Activated T-cell treated with anti-CD3 and anti-CD28 coated beads, Interleukin-2, amount 50 U/mL, for 24 hours (primary cell): ENCODE data around the gene ABI3BP.

Experiments used
- DNase-seq: peaks from one replicate; pipeline ENCODE4 v3.0.0-alpha.2; 2020
- H3K27ac Mint-ChIP-seq: 2 replicates; pipeline ENCODE4 v1.8.0; 2020; ENCODE audit warnings: mild to moderate bottlenecking, mixed read lengths
- H3K27me3 Mint-ChIP-seq: 2 replicates; pipeline ENCODE4 v1.8.0; 2020; ENCODE audit warnings: mixed read lengths
- H3K36me3 Mint-ChIP-seq: 2 replicates; pipeline ENCODE4 v1.8.0; 2020; ENCODE audit warnings: low read depth, mixed read lengths
- H3K4me1 Mint-ChIP-seq: 2 replicates; pipeline ENCODE4 v1.8.0; 2020; ENCODE audit warnings: low read depth, mixed read lengths
- H3K4me3 Mint-ChIP-seq: 2 replicates; pipeline ENCODE4 v1.8.0; 2020; ENCODE audit warnings: mild to moderate bottlenecking, moderate library complexity, mixed read lengths
- H3K9me3 Mint-ChIP-seq: 2 replicates; pipeline ENCODE4 v1.8.0; 2020; ENCODE audit warnings: mixed read lengths

Gene ABI3BP

GRCh38 chr3:100868096-100868495 is 125.1 kb downstream of the ABI3BP start:
- Mint-ChIP-seq H3K27ac (no peak overlapping the region), H3K36me3 (no peaks in the 10 kb centered on the region), H3K4me1 (no peaks in the 10 kb centered on the region), H3K4me3 (no peak overlapping the region), H3K9me3 (no peaks in the 10 kb centered on the region), H3K27me3 (peaks cover 30% of the 10 kb centered on the region)
- no peak for DNase-seq

GRCh38 chr3:100865442-100865841 is 127.8 kb downstream of the ABI3BP start:
- Mint-ChIP-seq H3K36me3 (no peaks in the 10 kb centered on the region), H3K27ac (no peak overlapping the region), H3K9me3 (no peaks in the 10 kb centered on the region), H3K4me3 (no peak overlapping the region), H3K27me3 (peaks cover 29% of the 10 kb centered on the region), H3K4me1 (no peaks in the 10 kb centered on the region)
- DNase-seq: no peak

GRCh38 chr3:100864471-100865250 is 128.6 kb downstream of the ABI3BP start:
- H3K4me1 Mint-ChIP-seq: no peaks in the 10 kb centered on the region
- H3K4me3 Mint-ChIP-seq: no peak overlapping the region
- H3K27ac Mint-ChIP-seq: no peak overlapping the region
- no peaks in the 10 kb centered on the region for H3K9me3 Mint-ChIP-seq
- H3K36me3 Mint-ChIP-seq: no peaks in the 10 kb centered on the region
- no peak for DNase-seq
- H3K27me3 Mint-ChIP-seq: peaks cover 21% of the 10 kb centered on the region

GRCh38 chr3:100857863-100858262 is 135.4 kb downstream of the ABI3BP start:
- no peaks in the 10 kb centered on the region for H3K9me3 Mint-ChIP-seq
- no peak for DNase-seq
- H3K4me1 Mint-ChIP-seq: peaks cover under 1% of the 10 kb centered on the region
- no peak overlapping the region for H3K27ac Mint-ChIP-seq
- no peaks in the 10 kb centered on the region for H3K36me3 Mint-ChIP-seq
- no peak overlapping the region for H3K4me3 Mint-ChIP-seq
- H3K27me3 Mint-ChIP-seq: peaks cover 13% of the 10 kb centered on the region

- no peak for DNase-seq
- Mint-ChIP-seq H3K36me3 (no peaks in the 10 kb centered on the region), H3K4me1 (peaks cover 3% of the 10 kb centered on the region), H3K27me3 (peaks cover 13% of the 10 kb centered on the region), H3K4me3 (no peak overlapping the region), H3K9me3 (no peaks in the 10 kb centered on the region), H3K27ac (no peak overlapping the region)
These were observed 136.4 kb downstream of the ABI3BP start for GRCh38 chr3:100856821-100857220.

GRCh38 chr3:100852840-100853239 is 140.4 kb downstream of the ABI3BP start:
- no peak for DNase-seq
- Mint-ChIP-seq H3K27me3 (no peaks in the 10 kb centered on the region), H3K27ac (no peak overlapping the region), H3K4me3 (no peak overlapping the region), H3K9me3 (no peaks in the 10 kb centered on the region), H3K4me1 (peaks cover 3% of the 10 kb centered on the region), H3K36me3 (no peaks in the 10 kb centered on the region)

- no peak overlapping the region for H3K4me3 Mint-ChIP-seq
- no peaks in the 10 kb centered on the region for H3K27me3 Mint-ChIP-seq
- H3K27ac Mint-ChIP-seq: no peak overlapping the region
These were observed 142.5 kb downstream of the ABI3BP start for GRCh38 chr3:100850701-100851100.

GRCh38 chr3:100850156-100850555 is 143.1 kb downstream of the ABI3BP start:
- no peak overlapping the region for H3K4me3 Mint-ChIP-seq
- H3K4me1 Mint-ChIP-seq: peaks cover 3% of the 10 kb centered on the region
- H3K27ac Mint-ChIP-seq: no peak overlapping the region
- no peaks in the 10 kb centered on the region for H3K27me3 Mint-ChIP-seq
- no peak for DNase-seq
- no peaks in the 10 kb centered on the region for H3K9me3 Mint-ChIP-seq
- H3K36me3 Mint-ChIP-seq: no peaks in the 10 kb centered on the region

More at GRCh38 chr3:100850701-100851100, 142.5 kb downstream of the ABI3BP start:
- Mint-ChIP-seq H3K36me3 (no peaks in the 10 kb centered on the region), H3K9me3 (no peaks in the 10 kb centered on the region), H3K4me1 (peaks cover 3% of the 10 kb centered on the region)
- no peak for DNase-seq

- H3K4me1 Mint-ChIP-seq: no peaks in the 10 kb centered on the region
- no peak for DNase-seq
- H3K36me3 Mint-ChIP-seq: no peaks in the 10 kb centered on the region
- no peak overlapping the region for H3K27ac Mint-ChIP-seq
- H3K27me3 Mint-ChIP-seq: peaks cover 19% of the 10 kb centered on the region
- no peak overlapping the region for H3K4me3 Mint-ChIP-seq
- no peaks in the 10 kb centered on the region for H3K9me3 Mint-ChIP-seq
These were observed 148.9 kb downstream of the ABI3BP start for GRCh38 chr3:100844063-100844936.

- Mint-ChIP-seq H3K27ac (no peak overlapping the region), H3K9me3 (no peaks in the 10 kb centered on the region), H3K4me1 (peaks cover 2% of the 10 kb centered on the region), H3K36me3 (no peaks in the 10 kb centered on the region), H3K4me3 (no peak overlapping the region), H3K27me3 (peaks cover 43% of the 10 kb centered on the region)
- DNase-seq: no peak
These were observed 155.1 kb downstream of the ABI3BP start for GRCh38 chr3:100838157-100838556.

GRCh38 chr3:100836661-100837060 is 156.6 kb downstream of the ABI3BP start:
- H3K27me3 Mint-ChIP-seq: peaks cover 43% of the 10 kb centered on the region

GRCh38 chr3:100834332-100834731 is 158.9 kb downstream of the ABI3BP start:
- no peak for DNase-seq
- Mint-ChIP-seq H3K4me1 (peaks cover 2% of the 10 kb centered on the region), H3K36me3 (no peaks in the 10 kb centered on the region), H3K27ac (no peak overlapping the region), H3K27me3 (peaks cover 34% of the 10 kb centered on the region), H3K9me3 (no peaks in the 10 kb centered on the region), H3K4me3 (no peak overlapping the region)

More at GRCh38 chr3:100836661-100837060, 156.6 kb downstream of the ABI3BP start:
- no peak overlapping the region for H3K27ac Mint-ChIP-seq
- peaks cover 2% of the 10 kb centered on the region for H3K4me1 Mint-ChIP-seq
- DNase-seq: no peak
- no peak overlapping the region for H3K4me3 Mint-ChIP-seq
- no peaks in the 10 kb centered on the region for H3K36me3 Mint-ChIP-seq
- no peaks in the 10 kb centered on the region for H3K9me3 Mint-ChIP-seq

- no peak for DNase-seq
- Mint-ChIP-seq H3K4me3 (no peak overlapping the region), H3K4me1 (peaks cover 2% of the 10 kb centered on the region), H3K9me3 (no peaks in the 10 kb centered on the region), H3K27me3 (peaks cover 34% of the 10 kb centered on the region), H3K27ac (no peak overlapping the region), H3K36me3 (no peaks in the 10 kb centered on the region)
These were observed 159.7 kb downstream of the ABI3BP start for GRCh38 chr3:100833483-100833882.

GRCh38 chr3:100831629-100832028 is 161.6 kb downstream of the ABI3BP start:
- H3K27me3 Mint-ChIP-seq: peaks cover 37% of the 10 kb centered on the region
- no peak overlapping the region for H3K27ac Mint-ChIP-seq
- H3K4me1 Mint-ChIP-seq: no peaks in the 10 kb centered on the region
- no peak overlapping the region for H3K4me3 Mint-ChIP-seq
- H3K9me3 Mint-ChIP-seq: no peaks in the 10 kb centered on the region
- no peak for DNase-seq
- no peaks in the 10 kb centered on the region for H3K36me3 Mint-ChIP-seq

- Mint-ChIP-seq H3K9me3 (no peaks in the 10 kb centered on the region), H3K4me1 (no peaks in the 10 kb centered on the region), H3K36me3 (no peaks in the 10 kb centered on the region), H3K27ac (no peak overlapping the region), H3K27me3 (peaks cover 42% of the 10 kb centered on the region), H3K4me3 (no peak overlapping the region)
- DNase-seq: no peak
These were observed 162.3 kb downstream of the ABI3BP start for GRCh38 chr3:100830931-100831330.
